GM06990 (cell line): ENCODE data around the gene RNFT2.
A peak's percentile ranks its signal among the peaks of the same experiment; 100 is the strongest.
"Not testable (repeated sequence)": the region's sequence is repeated elsewhere in the genome, so short reads cannot be mapped to it uniquely, and the experiment has no call there.

Experiments
- DNase-seq: peaks from one replicate; pipeline ENCODE4 v3.0.0-alpha.2; 2011; ENCODE audit not compliant: insufficient read length; ENCODE audit errors: extremely low read depth
- H3K27me3 ChIP-seq: replicated peaks from 2 replicates; pipeline ENCODE4 v1.6.0; 2011; ENCODE audit warnings: low read length; ENCODE audit not compliant: control insufficient read depth, insufficient read depth
- H3K36me3 ChIP-seq: 2 replicates; pipeline ENCODE4 v1.5.1; 2011; ENCODE audit warnings: low read length; ENCODE audit not compliant: control insufficient read depth, insufficient read depth
- H3K4me3 ChIP-seq: replicated peaks from 2 replicates; pipeline ENCODE4 v1.5.1; 2011; ENCODE audit warnings: low read depth, mild to moderate bottlenecking, control low read depth, low read length
- TF ChIP-seq, protein P1 (sequence below): IDR thresholded peaks from 2 replicates; pipeline ENCODE4 v1.5.1; 2011; ENCODE audit warnings: low read length, control low read depth, mild to moderate bottlenecking, inconsistent platforms; ENCODE audit not compliant: insufficient read depth, poor library complexity, severe bottlenecking

The RNFT2 gene

DNA sequence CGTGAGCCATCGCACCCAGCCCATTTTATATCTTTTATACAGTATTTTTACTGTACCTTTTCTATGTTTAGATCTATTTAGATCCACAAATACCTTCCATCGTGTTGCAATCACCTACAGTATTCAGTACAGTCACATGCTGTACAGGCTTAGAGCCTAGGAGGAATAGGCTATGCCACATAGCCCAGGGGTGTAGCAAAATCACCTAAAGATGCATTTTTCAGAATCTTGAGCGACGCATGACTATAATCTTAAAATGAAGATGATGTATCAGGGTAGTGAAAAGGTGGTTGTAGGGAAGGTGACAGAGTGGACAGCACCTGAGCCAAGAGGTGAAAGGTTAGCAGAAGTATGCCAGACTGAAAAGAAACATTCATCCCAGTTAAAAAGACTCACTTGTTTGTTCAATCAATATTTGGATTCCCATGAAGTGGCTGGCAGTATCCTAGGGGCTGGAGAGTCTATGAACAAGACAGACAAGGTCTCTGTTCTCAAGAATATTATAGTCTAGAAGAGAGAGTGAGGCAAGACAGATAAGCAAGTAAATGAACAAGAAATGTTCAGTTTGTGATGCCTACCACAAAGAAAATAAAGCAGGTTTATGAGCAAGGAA lies 3.9 kb upstream of the RNFT2 start:
- Histone ChIP-seq H3K36me3 (no peaks in the 10 kb centered on the region; the same call in 1 of the 2 replicates), H3K27me3 (no peaks in the 10 kb centered on the region), H3K4me3 (no peak overlapping the region)
- DNase-seq, result no peak
- TF ChIP-seq, protein P1, sequence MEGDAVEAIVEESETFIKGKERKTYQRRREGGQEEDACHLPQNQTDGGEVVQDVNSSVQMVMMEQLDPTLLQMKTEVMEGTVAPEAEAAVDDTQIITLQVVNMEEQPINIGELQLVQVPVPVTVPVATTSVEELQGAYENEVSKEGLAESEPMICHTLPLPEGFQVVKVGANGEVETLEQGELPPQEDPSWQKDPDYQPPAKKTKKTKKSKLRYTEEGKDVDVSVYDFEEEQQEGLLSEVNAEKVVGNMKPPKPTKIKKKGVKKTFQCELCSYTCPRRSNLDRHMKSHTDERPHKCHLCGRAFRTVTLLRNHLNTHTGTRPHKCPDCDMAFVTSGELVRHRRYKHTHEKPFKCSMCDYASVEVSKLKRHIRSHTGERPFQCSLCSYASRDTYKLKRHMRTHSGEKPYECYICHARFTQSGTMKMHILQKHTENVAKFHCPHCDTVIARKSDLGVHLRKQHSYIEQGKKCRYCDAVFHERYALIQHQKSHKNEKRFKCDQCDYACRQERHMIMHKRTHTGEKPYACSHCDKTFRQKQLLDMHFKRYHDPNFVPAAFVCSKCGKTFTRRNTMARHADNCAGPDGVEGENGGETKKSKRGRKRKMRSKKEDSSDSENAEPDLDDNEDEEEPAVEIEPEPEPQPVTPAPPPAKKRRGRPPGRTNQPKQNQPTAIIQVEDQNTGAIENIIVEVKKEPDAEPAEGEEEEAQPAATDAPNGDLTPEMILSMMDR, result no peak

DNA sequence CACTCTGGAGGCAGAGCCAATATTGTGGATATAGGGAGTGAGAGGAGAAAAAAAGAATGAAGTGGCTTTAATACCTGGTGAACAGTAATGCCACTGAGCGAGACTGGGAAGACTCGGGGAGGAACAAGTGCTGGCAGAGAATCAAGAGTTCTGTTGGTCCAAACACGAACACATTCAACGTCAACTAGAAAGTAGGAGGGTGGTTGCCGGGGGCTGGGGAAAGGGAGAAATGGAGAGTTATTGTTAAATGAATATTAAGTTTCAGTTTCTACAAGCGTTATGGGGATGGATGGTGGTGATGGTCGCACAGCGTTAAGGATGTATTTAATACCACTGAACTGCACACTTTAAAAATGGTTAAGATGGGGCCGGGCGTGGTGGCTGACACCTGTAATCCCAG lies 3.0 kb upstream of the RNFT2 start:
- Histone ChIP-seq H3K36me3 (no peaks in the 10 kb centered on the region; the same call in 1 of the 2 replicates), H3K27me3 (no peaks in the 10 kb centered on the region), H3K4me3 (no peak overlapping the region)
- TF ChIP-seq, protein P1, result no peak
- DNase-seq, result no peak

DNA sequence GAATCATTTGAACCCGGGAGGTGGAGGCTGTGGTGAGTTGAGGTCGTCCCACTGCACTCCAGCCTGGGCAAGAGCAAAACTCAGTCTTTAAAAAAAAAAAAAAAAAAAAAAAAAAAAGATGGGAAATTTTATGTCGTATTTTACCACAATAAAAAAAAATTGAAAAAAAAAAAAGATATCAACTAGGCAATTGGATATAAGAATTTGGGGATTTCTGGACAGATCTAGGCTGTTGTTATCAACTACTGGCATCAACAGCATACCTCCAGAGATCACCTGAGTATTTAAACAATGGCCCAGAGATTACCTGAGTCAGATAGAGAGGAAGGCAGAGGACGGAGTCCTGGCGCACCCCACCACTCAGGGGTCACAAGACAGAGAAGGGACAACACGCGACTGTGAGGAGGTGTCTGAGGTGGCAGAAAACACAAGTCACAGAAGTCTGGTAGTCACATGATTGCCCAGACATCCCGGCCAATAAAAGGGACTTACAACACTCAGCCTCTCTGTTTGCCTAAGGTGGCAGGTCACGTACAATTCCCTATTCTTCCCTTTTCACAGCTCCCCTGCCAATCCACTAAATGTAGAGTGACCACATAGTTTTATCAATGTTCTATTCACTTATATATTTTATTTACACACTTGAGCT lies 2.0 kb upstream of the RNFT2 start:
- peak overlapping the region; percentile 79 for H3K4me3 ChIP-seq
- TF ChIP-seq, protein P1, result no peak
- H3K27me3 ChIP-seq, result no peaks in the 10 kb centered on the region
- DNase-seq, result no peak
- H3K36me3 ChIP-seq, result no peaks in the 10 kb centered on the region; the same call in 1 of the 2 replicates

DNA sequence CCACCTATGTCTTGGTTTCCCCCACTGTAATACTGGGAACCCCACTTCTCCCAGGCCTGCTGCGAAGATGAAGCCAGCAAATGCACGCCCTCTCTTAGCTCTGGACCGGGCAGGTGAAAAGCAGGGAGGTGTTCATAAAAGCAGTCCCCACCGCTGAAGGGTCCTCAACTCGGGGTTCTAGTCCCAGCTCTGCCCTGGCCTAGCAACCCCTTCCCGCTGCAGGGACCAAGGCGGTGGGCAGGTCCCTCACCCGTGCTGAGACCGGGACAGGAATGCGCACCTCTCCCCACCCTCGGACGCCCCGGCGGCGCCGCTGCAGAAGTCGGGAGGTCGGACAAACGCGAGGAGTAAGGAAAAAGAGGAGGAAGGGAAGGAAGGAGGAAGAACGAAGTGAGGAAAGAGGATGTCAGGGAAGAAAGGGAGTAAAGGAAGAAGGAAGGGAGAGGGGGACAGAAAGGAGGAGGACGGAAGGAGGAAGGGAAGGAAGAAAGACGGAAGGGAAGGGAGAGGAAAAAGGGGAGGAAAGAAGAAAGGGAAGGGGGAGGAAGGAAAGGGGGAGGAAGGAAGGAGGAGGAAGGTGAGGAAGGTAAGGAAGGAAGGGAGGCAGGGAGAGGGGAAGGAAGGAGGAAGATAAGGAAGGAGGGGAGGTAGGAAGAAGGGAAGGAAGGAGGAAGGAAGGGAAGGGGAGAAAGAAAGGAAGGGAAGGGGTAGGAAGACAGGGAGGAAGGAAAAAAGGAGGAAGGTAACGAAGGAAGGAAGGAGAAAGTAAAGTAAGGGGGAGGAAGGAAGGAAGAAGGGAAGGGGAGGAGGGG lies 947 bp upstream of the RNFT2 start:
- TF ChIP-seq, protein P1, result no peak

DNA sequence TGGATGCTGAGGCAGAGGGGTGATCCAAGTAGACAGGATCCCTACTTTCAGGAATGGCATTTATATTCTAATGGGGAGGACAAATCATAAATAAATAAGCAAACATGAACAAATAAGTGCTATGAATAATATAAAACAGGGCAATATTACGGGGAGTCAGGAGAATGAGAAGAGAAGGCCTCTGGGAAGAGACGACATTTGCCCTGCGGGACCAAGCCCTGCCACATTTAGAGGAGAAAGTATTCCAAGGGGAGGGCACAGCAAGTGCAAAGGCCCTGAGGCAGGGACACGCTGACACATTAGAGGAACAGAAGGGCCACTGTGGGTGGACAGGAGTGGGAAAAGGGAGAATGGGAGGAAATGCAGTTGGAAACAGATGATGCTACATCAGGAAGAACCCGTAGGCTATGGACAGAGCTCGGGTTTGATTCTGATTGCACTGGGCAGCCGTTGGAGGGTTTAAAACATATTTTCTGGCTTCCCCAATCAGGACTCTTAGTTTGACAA lies 1.3 kb downstream of the RNFT2 start:
- DNase-seq, result no peak
- Histone ChIP-seq H3K27me3 (no peaks in the 10 kb centered on the region), H3K36me3 (peaks cover 4% of the 10 kb centered on the region), H3K4me3 (no peak overlapping the region)
- TF ChIP-seq, protein P1, result no peak

More for the DNA sequence above, 947 bp upstream of the RNFT2 start:
- Histone ChIP-seq H3K27me3 (no peaks in the 10 kb centered on the region), H3K4me3 (peak overlapping the region; percentile 79), H3K36me3 (no peaks in the 10 kb centered on the region; the same call in 1 of the 2 replicates)
- peak; percentile 31 for DNase-seq

DNA sequence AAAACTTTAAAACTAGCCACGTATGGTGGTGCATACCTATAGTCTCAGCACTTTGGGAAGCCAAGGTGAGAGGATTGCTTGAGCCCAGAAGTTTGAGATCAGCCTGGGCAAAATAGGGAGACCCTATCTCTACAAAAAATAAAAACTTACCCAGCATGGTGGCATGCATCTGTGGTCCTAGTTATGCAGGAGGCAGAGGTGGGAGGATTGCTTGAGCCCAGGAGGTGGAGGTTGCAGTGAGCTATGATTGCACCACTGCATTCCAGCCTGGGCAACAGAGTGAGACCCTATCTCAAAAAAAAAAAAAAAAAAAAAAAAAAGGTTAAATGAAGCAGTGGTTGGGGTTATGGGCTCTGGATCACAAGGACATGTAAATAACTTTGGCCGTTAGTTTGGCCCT lies 4.7 kb downstream of the RNFT2 start:
- not testable (repeated sequence) for H3K27me3 ChIP-seq, H3K4me3 ChIP-seq, DNase-seq, H3K36me3 ChIP-seq
